K562 (cell line): ENCODE results near the gene MYBPHL. TPM values are rescaled to one million over a fixed set of nuclear protein-coding genes. Genes with fewer than 3 reads are reported as not detected.

ENCODE experiments used
- ATAC-seq: fragments of 200-7000 bp; cut with Tn5 transposase; 3 replicates; pipeline ENCODE4 v1.9.1; 2020; ENCODE audit warnings: moderate library complexity
- BruUV-seq: library from RNA; stranded (reverse); fragments of 400-500 nt; replicated peaks from 2 replicates; lab custom pipeline; 2021; lab: Mats Ljungman, UMichigan
- CTCF ChIA-PET: fragments of 300-600 bp; formaldehyde crosslinking; extraction: SDS; loops from one replicate; lab custom pipeline; 2021; ENCODE audit warnings: low intra/inter-chr PET ratio; lab: Yijun Ruan, JAX
- POLR2A ChIA-PET: fragments of 300-600, 350-650 bp; sonication (Branson Sonifier 250); formaldehyde crosslinking; extraction: SDS; loops from one replicate; lab custom pipeline; 2021; ENCODE audit warnings: antibody characterized with exemption, inconsistent platforms; lab: Yijun Ruan, JAX
- DNase-seq, 4 experiments: peaks; one replicate each; pipeline versions ENCODE4 v3.0.0 to v3.0.0-alpha.2; 2011 to 2018; ENCODE audit warnings: low spot score in 3 of 4, mixed read lengths in 3 of 4; ENCODE audit errors: extremely low read depth in 1 of 4
- FAIRE-seq: peaks from 2 replicates; lab custom pipeline; 2011; peaks lifted over from hg19 to GRCh38; lab: Jason Lieb, UNC
- H2AFZ ChIP-seq: 2 replicates; pipeline ENCODE4 v1.6.0; 2011; ENCODE audit warnings: low read depth, low read length, control low read depth, inconsistent platforms
- H3K27ac ChIP-seq: fragments of 200-600 bp; 3 replicates; pipeline ENCODE4 v1.8.0; 2011; ENCODE audit warnings: low read depth, mild to moderate bottlenecking, control low read depth, inconsistent platforms, low read length, moderate library complexity, mixed read lengths; ENCODE audit errors: extremely low read depth
- H3K27me3 ChIP-seq, 2 experiments: fragments of 300-600 bp in 1 of 2; 2 replicates in 1 of 2; 3 replicates in 1 of 2; pipeline versions ENCODE4 v1.6.0 to v1.8.0; 2011; ENCODE audit warnings: inconsistent platforms in 2 of 2, low read length in 2 of 2, mild to moderate bottlenecking in 1 of 2, mixed read lengths in 1 of 2, moderate library complexity in 1 of 2; ENCODE audit not compliant: control insufficient read depth in 2 of 2, insufficient read depth in 2 of 2
- H3K36me3 ChIP-seq: fragments of 300-600 bp; 3 replicates; pipeline ENCODE4 v1.8.0; 2011; ENCODE audit warnings: mild to moderate bottlenecking, low read length, inconsistent platforms; ENCODE audit not compliant: control insufficient read depth, insufficient read depth
- H3K4me1 ChIP-seq, 2 experiments: fragments of 200-600 bp in 1 of 2; replicated peaks in 1 of 2; 2 replicates in 1 of 2; 3 replicates in 1 of 2; pipeline versions ENCODE4 v1.5.1 to v1.8.0; 2011; ENCODE audit warnings: inconsistent platforms in 2 of 2, low read length in 2 of 2, mild to moderate bottlenecking in 1 of 2, mixed read lengths in 1 of 2, moderate library complexity in 1 of 2; ENCODE audit not compliant: control insufficient read depth in 2 of 2, insufficient read depth in 2 of 2
- H3K4me2 ChIP-seq: 2 replicates; pipeline ENCODE4 v1.6.1; 2011; ENCODE audit warnings: low read length, control low read depth, inconsistent platforms, mixed read lengths; ENCODE audit not compliant: insufficient read depth
- H3K4me3 ChIP-seq: fragments of 200-600 bp; sonication (generic), shearing (Covaris generic); 2 replicates; pipeline ENCODE4 v1.5.1; 2016; ENCODE audit warnings: control low read depth, inconsistent platforms
- H3K79me2 ChIP-seq: fragments of 200-600 bp; 3 replicates; pipeline ENCODE4 v1.8.0; 2011; ENCODE audit warnings: low read length, inconsistent platforms; ENCODE audit not compliant: control insufficient read depth, insufficient read depth
- H3K9ac ChIP-seq, 2 experiments: 2 replicates each; pipeline versions ENCODE4 v1.6.0 to v1.6.1; 2011; ENCODE audit warnings: low read depth in 2 of 2, low read length in 2 of 2, control low read depth in 1 of 2, inconsistent platforms in 1 of 2, mild to moderate bottlenecking in 1 of 2, mixed read lengths in 1 of 2; ENCODE audit not compliant: insufficient read depth in 1 of 2
- H3K9me1 ChIP-seq: one replicate; pipeline ENCODE4 v1.6.0; 2011; ENCODE audit warnings: inconsistent platforms, mild to moderate bottlenecking, low read length, moderate library complexity; ENCODE audit not compliant: control insufficient read depth, insufficient read depth
- H3K9me3 ChIP-seq: replicated peaks from 2 replicates; pipeline ENCODE4 v1.5.1; 2011; ENCODE audit warnings: low read depth, low read length, inconsistent platforms; ENCODE audit not compliant: control insufficient read depth, insufficient read depth
- H4K20me1 ChIP-seq: replicated peaks from 2 replicates; pipeline ENCODE4 v1.6.1; 2011; ENCODE audit warnings: low read length, inconsistent platforms, mixed read lengths; ENCODE audit not compliant: control insufficient read depth, insufficient read depth
- CC2D1A ChIP-seq: fragments of 450-650 bp; IDR thresholded peaks from 2 replicates; pipeline ENCODE4 v1.6.1; 2017; ENCODE audit warnings: mild to moderate bottlenecking
- DNMT1 ChIP-seq: fragments of 450-650 bp; IDR thresholded peaks from 2 replicates; pipeline ENCODE4 v1.6.1; 2016; ENCODE audit warnings: antibody characterized with exemption, mild to moderate bottlenecking
- ERF ChIP-seq: fragments of 450-650 bp; formaldehyde crosslinking; IDR thresholded peaks from 2 replicates; pipeline ENCODE4 v1.4.0; 2020; ENCODE audit warnings: mild to moderate bottlenecking, mixed read lengths
- ESRRB ChIP-seq: fragments of 250-450 bp; sonication (Bioruptor Pico); IDR thresholded peaks from 2 replicates; pipeline ENCODE4 v1.5.0; 2020; ENCODE audit warnings: mild to moderate bottlenecking, moderate library complexity, borderline replicate concordance
- ETV6 ChIP-seq, 3 experiments: fragments of 150-350 bp in 1 of 3; sonication (generic) in 1 of 3; formaldehyde crosslinking in 1 of 3; IDR thresholded peaks; 2 replicates each; pipeline versions ENCODE4 v1.6.1 to v1.8.0; 2014 to 2022; ENCODE audit warnings: borderline replicate concordance in 2 of 3, low read depth in 2 of 3, antibody characterized with exemption in 1 of 3, low read length in 1 of 3, mild to moderate bottlenecking in 1 of 3, missing genetic modification reagents in 1 of 3
- FOXM1 ChIP-seq, 2 experiments: fragments of 450-650 bp in 1 of 2; sonication (generic) in 1 of 2; formaldehyde crosslinking in 1 of 2; IDR thresholded peaks; 2 replicates each; pipeline versions ENCODE4 v1.6.1 to v1.9.0; 2017 to 2022; ENCODE audit warnings: low read depth in 2 of 2, mild to moderate bottlenecking in 2 of 2, missing genetic modification reagents in 1 of 2, moderate library complexity in 1 of 2
- HDAC8 ChIP-seq: fragments of 450-650 bp; IDR thresholded peaks from 2 replicates; pipeline ENCODE4 v1.6.1; 2016; ENCODE audit warnings: mild to moderate bottlenecking, missing genetic modification characterization, moderate library complexity, missing compliant biosample characterization
- KHSRP ChIP-seq: fragments of 450-650 bp; IDR thresholded peaks from 2 replicates; pipeline ENCODE4 v1.6.1; 2017
- MTA3 ChIP-seq: fragments of 450-650 bp; formaldehyde crosslinking; IDR thresholded peaks from 2 replicates; pipeline ENCODE4 v1.6.1; 2017; ENCODE audit warnings: mild to moderate bottlenecking, borderline replicate concordance
- POLR3G ChIP-seq: IDR thresholded peaks from 2 replicates; pipeline ENCODE4 v1.6.1; 2011; ENCODE audit not compliant: insufficient read length, insufficient replicate concordance; ENCODE audit errors: extremely low read depth
- PPARD ChIP-seq: fragments of 250-450 bp; sonication (Bioruptor Pico); IDR thresholded peaks from 2 replicates; pipeline ENCODE4 v1.8.0; 2022; ENCODE audit warnings: inconsistent platforms, mild to moderate bottlenecking, moderate library complexity
- TAF9B ChIP-seq: fragments of 450-650 bp; IDR thresholded peaks from 2 replicates; pipeline ENCODE4 v1.6.1; 2018; ENCODE audit warnings: mild to moderate bottlenecking; ENCODE audit not compliant: partially characterized antibody
- TCF7 ChIP-seq: sonication (generic); IDR thresholded peaks from 2 replicates; pipeline ENCODE4 v1.6.1; 2016; ENCODE audit warnings: antibody characterized with exemption, borderline replicate concordance
- TCF7L2 ChIP-seq: fragments of 150-350 bp; IDR thresholded peaks from 2 replicates; pipeline ENCODE4 v1.6.1; 2016; ENCODE audit warnings: low read depth, mild to moderate bottlenecking, low read length, moderate library complexity
- ZNF384 ChIP-seq: IDR thresholded peaks from 2 replicates; pipeline ENCODE4 v1.6.1; 2012; ENCODE audit warnings: low read depth, low read length, improper control_type of control experiment
- ZNF785 ChIP-seq: fragments of 250-450 bp; sonication (Bioruptor Pico); IDR thresholded peaks from 2 replicates; pipeline ENCODE4 v1.4.0; 2020; ENCODE audit warnings: mild to moderate bottlenecking
- WGBS: fragments of 100-300 bp; shearing (Covaris generic); methylation state at CpG from one replicate; pipeline ENCODE4 v1.1.6; 2016; ENCODE audit warnings: low coverage, mixed read lengths; ENCODE audit not compliant: insufficient coverage; ENCODE audit errors: missing lambda C conversion rate; 5-methylcytosine and 5-hydroxymethylcytosine counted together
- in situ Hi-C: fragments of 300-500 bp; cut with MboI; formaldehyde crosslinking; loops from 4 replicates; pipeline ENCODE4 v1.15.0; 2018; ENCODE audit warnings: inconsistent platforms, mixed read lengths
- intact Hi-C: fragments of 100-400 bp; cut with micrococcal nuclease; formaldehyde crosslinking; loops from 2 replicates; pipeline ENCODE4 v1.14.2; 2022
- polyA plus RNA-seq, 8 experiments: library from polyadenylated mRNA; depleted of rRNA in 4 of 8; stranded (reverse) in 5 of 8; unstranded in 3 of 8; fragments of >200 nt; fragmentation: Nextera tagmentation in 2 of 8; fragmentation: Illumina TruSeq in 1 of 8; extraction: Ambion mirVana in 2 of 8; extraction: Trizol in 1 of 8; gene quantifications; 2 replicates each; pipeline versions ENCODE4 v1.2.1 to v1.2.3, GENCODE V29; 2011 to 2014; ENCODE audit warnings: inconsistent platforms in 1 of 8, missing spikeins in 1 of 8
- total RNA-seq, 7 experiments: library from RNA; depleted of rRNA in 6 of 7; stranded (reverse); fragments of >200 nt in 6 of 7; fragmentation: Illumina TruSeq in 2 of 7; extraction: Trizol in 2 of 7; gene quantifications; 2 replicates each; pipeline versions ENCODE4 v1.2.1 to v1.2.3, GENCODE V29; 2011 to 2021; ENCODE audit warnings: low replicate concordance in 1 of 7
- TF ChIP-seq, protein P1 (sequence below): sonication (generic); formaldehyde crosslinking; IDR thresholded peaks from 2 replicates; pipeline ENCODE4 v1.4.0; 2020; ENCODE audit warnings: mild to moderate bottlenecking, missing genetic modification reagents

Gene MYBPHL
- total and polyA plus RNA-seq, 9 of the 15 experiments (the other 6 are each of a cell fraction or from before 2014, with no cell fraction given): 0.20 to 1.9 (median 0.33) TPM

DNA sequence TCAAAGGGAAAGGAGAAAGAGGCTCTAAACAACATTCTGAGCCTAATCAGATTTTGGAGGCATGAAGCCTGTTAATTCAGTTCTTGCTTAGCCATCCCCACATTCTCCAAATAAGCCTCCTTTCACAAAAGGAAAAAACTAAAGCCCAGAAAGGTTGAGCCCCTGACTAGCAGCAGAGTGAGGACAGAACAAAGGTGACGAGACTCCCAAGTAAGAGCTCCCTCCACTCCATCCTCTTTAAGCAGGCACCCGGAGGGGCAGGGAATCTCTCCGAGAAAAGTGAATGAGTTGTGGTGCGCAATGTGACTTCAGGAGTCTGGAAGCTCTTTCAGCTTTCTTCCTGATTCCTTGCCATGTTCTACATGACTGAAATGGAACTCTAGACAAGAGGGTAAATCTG lies 43.4 kb upstream of the MYBPHL start:
- 98% methylated on average over 4 of the region's 4 CpGs for WGBS
- H2AFZ ChIP-seq: no peak overlapping the region
- TF ChIP-seq ESRRB (CRISPR knock-in tag) (no peak), FOXM1 (IDR thresholded peaks at IDR 0.05; ENCODE audit: low read depth) (no peak), FOXM1 (CRISPR knock-in tag; IDR thresholded peaks at IDR 0.05; ENCODE audit: low read depth) (no peak), DNMT1 (no peak), CC2D1A (no peak), MTA3 (no peak), TAF9B (no peak), TCF7 (no peak), PPARD (CRISPR knock-in tag) (no peak), ETV6 (IDR thresholded peaks at IDR 0.05; ENCODE audit: borderline replicate concordance in 1 of 2, low read depth in 2 of 2, low read length in 1 of 2) (no peak), ETV6 (CRISPR knock-in tag; IDR thresholded peaks at IDR 0.05; ENCODE audit: borderline replicate concordance) (no peak), HDAC8 (tag) (no peak), ZNF785 (CRISPR knock-in tag) (no peak), TCF7L2 (no peak), POLR3G (no peak), KHSRP (no peak), ZNF384 (no peak), ERF (CRISPR knock-in tag) (no peak)
- TF ChIP-seq, protein P1, sequence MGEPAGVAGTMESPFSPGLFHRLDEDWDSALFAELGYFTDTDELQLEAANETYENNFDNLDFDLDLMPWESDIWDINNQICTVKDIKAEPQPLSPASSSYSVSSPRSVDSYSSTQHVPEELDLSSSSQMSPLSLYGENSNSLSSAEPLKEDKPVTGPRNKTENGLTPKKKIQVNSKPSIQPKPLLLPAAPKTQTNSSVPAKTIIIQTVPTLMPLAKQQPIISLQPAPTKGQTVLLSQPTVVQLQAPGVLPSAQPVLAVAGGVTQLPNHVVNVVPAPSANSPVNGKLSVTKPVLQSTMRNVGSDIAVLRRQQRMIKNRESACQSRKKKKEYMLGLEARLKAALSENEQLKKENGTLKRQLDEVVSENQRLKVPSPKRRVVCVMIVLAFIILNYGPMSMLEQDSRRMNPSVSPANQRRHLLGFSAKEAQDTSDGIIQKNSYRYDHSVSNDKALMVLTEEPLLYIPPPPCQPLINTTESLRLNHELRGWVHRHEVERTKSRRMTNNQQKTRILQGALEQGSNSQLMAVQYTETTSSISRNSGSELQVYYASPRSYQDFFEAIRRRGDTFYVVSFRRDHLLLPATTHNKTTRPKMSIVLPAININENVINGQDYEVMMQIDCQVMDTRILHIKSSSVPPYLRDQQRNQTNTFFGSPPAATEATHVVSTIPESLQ: no peak
- TF ChIP-seq, all 486 proteins: peak for 0
- no peaks in the 10 kb centered on the region; a peak in 1 of 5 replicates for H3K4me1 ChIP-seq
- no peaks in the 10 kb centered on the region for H4K20me1 ChIP-seq
- ATAC-seq (no peak), FAIRE-seq (no peak), DNase-seq (no peak)
- H3K4me3 ChIP-seq: no peak overlapping the region
- no TSS peak for BruUV-seq
- POLR2A ChIA-PET: interaction anchor here (0.9 to 1.1 kb wide), 2 partner anchors 9 to 68 kb away, joined by 3 read pairs; no protein-coding TSS in a partner anchor
- no peaks in the 10 kb centered on the region for H3K79me2 ChIP-seq
- intact Hi-C loops (no loop called here), in situ Hi-C loops (no loop called here)
- no peak overlapping the region for H3K27ac ChIP-seq
- H3K9me3 ChIP-seq: no peaks in the 10 kb centered on the region
- no peak overlapping the region for H3K4me2 ChIP-seq
- no peak overlapping the region for H3K9ac ChIP-seq
- peaks cover 92% of the 10 kb centered on the region for H3K36me3 ChIP-seq
- CTCF ChIA-PET: no interaction called here
- no peaks in the 10 kb centered on the region for H3K27me3 ChIP-seq
- H3K9me1 ChIP-seq: no peaks in the 10 kb centered on the region
